Rectal smooth muscle tissue (tissue), 1 donor: Measurements from ENCODE around the gene RABGGTA.
A peak's percentile ranks its signal among the peaks of the same experiment; 100 is the strongest.

Experiments used
- H3K27ac ChIP-seq: one replicate; pipeline ENCODE4 v1.7.0; 2013; ENCODE audit warnings: low read depth, low read length, inconsistent platforms
- H3K27me3 ChIP-seq: one replicate; pipeline ENCODE4 v1.7.0; 2013; ENCODE audit warnings: low read length; ENCODE audit not compliant: control insufficient read depth, insufficient read depth
- H3K36me3 ChIP-seq: one replicate; pipeline ENCODE4 v1.7.0; 2013; ENCODE audit warnings: low read length; ENCODE audit not compliant: control insufficient read depth, insufficient read depth
- H3K4me1 ChIP-seq: one replicate; pipeline ENCODE4 v1.7.0; 2013; ENCODE audit warnings: low read length; ENCODE audit not compliant: control insufficient read depth, insufficient read depth
- H3K4me3 ChIP-seq: one replicate; pipeline ENCODE4 v1.7.0; 2013; ENCODE audit warnings: low read length
- H3K9ac ChIP-seq: one replicate; pipeline ENCODE4 v1.7.0; 2013; ENCODE audit warnings: low read length

The RABGGTA gene

DNA sequence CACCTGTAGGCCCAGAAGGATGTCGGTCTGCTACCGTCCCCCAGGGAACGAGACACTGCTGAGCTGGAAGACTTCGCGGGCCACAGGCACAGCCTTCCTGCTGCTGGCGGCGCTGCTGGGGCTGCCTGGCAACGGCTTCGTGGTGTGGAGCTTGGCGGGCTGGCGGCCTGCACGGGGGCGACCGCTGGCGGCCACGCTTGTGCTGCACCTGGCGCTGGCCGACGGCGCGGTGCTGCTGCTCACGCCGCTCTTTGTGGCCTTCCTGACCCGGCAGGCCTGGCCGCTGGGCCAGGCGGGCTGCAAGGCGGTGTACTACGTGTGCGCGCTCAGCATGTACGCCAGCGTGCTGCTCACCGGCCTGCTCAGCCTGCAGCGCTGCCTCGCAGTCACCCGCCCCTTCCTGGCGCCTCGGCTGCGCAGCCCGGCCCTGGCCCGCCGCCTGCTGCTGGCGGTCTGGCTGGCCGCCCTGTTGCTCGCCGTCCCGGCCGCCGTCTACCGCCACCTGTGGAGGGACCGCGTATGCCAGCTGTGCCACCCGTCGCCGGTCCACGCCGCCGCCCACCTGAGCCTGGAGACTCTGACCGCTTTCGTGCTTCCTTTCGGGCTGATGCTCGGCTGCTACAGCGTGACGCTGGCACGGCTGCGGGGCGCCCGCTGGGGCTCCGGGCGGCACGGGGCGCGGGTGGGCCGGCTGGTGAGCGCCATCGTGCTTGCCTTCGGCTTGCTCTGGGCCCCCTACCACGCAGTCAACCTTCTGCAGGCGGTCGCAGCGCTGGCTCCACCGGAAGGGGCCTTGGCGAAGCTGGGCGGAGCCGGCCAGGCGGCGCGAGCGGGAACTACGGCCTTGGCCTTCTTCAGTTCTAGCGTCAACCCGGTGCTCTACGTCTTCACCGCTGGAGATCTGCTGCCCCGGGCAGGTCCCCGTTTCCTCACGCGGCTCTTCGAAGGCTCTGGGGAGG is 39.5 kb upstream of the RABGGTA start, which contains the start of gene LTB4R:
TSS of gene LTB4R (plus strand) at position 857 of the 959 bp plus-strand sequence. CDS start 4,150 bp downstream, outside the sequence.
- peaks cover 9% of the 10 kb centered on the region for H3K36me3 ChIP-seq
- H3K27ac ChIP-seq: peak within 1 kb of the TSS; percentile 59
- peak within 1 kb of the TSS; percentile 67 for H3K4me3 ChIP-seq
- H3K4me1 ChIP-seq: peaks cover 8% of the 10 kb centered on the region
- peak within 1 kb of the TSS; percentile 53 for H3K9ac ChIP-seq
- no peaks in the 10 kb centered on the region for H3K27me3 ChIP-seq

DNA sequence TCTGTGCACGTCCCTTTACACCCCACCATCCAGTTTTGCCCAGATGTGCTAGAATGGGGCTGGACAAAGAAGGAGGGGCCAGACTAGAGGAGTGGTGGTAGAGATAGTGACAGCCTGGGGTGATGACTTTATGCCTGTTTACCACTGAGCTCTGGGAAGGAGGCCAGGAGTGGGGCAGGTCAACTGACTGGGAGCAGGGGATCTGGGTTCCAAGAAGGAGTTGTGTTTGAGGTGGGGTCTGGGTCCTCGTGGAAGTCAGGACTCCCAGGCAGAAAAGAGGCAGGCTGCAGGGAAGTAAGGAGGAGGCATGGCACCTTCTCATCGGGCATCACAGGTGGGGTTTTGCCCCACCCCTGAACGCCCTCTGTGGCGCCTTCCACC is 38.9 kb upstream of the RABGGTA start:
- H3K4me1 ChIP-seq: peaks cover 8% of the 10 kb centered on the region
- H3K27ac ChIP-seq: peak overlapping the region; percentile 59
- no peak overlapping the region for H3K9ac ChIP-seq
- peaks cover 16% of the 10 kb centered on the region for H3K36me3 ChIP-seq
- H3K27me3 ChIP-seq: no peaks in the 10 kb centered on the region
- peak overlapping the region; percentile 67 for H3K4me3 ChIP-seq

DNA sequence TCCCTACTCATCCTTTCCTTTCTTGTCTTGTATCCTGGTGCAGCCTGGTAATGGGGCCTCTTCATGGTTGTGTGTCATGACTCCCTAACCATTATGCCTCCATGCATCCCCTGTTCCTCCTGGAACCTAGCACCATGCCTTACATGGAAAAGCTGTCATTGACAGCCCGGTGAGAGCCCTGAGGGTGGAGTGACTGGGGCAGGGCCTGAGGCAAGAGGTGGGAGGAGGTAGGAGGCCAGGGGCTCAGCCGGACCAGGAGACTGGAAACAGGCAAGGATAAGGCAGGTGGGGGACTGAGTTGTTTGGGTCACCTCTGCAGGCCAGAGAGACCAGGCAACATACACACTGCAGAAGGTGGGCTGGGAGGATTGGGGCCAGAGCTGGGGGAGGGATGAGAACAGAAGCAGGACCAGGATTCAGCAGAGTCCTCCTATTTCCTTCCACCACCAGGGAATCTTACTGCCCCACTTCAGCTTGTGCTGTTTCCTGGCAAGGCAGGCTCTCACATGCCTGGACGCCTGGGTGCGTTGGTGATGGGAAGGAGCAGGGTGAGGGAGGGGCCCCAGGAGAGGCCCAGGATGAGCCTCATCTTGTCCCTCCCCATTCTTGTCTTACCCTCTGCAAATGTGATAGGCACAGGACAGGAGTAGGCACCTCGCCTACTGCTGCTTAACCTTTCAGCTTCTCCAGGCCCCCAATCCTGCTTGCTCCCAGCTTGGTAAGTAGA is 38.3 kb upstream of the RABGGTA start, which contains the start of gene LTB4R2:
TSS of gene LTB4R2 (plus strand) at position 603 of the 727 bp plus-strand sequence. CDS start 525 bp downstream, outside the sequence.
- H3K36me3 ChIP-seq: peaks cover 21% of the 10 kb centered on the region
- no peaks in the 10 kb centered on the region for H3K27me3 ChIP-seq
- H3K4me1 ChIP-seq: peaks cover 8% of the 10 kb centered on the region
- no peak within 1 kb of the TSS for H3K9ac ChIP-seq
- H3K27ac ChIP-seq: peak within 1 kb of the TSS; percentile 59
- H3K4me3 ChIP-seq: peak within 1 kb of the TSS; percentile 67

DNA sequence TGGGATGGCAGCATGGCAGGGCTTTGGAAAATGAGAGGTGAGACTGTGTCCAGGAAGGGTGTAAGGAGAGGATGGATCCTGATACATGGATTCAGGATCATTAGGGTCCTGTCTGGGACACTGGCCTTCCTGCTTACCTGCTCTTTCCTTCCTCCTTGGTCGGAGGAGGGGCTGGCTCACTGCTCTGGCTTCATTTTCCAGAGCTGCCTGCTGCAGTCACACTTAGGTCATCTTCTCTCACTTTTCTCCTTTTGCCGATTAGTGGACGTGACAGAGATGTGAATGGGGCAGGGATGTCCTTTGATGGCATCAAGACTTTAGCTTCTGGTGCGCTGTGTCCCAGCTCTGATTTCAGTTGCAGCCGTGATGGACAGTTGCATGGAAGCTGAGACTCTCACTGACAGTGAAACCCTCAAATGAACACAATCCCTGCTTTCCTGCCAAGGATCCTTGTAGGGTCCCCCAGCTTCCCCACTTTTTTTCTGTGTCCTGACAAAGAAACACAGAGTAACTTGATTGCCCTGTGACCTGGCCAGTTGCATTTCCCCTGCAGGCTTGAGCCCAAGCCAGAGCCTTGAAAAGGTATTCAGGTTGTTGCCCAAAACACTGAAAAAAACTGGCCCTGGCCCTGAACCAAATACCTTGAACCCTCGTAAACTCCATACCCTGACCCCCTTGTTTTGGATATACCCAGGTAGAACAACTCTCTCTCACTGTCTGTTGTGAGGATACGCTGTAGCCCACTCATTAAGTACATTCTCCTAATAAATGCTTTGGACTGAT is 37.1 kb upstream of the RABGGTA start:
- no peak overlapping the region for H3K27ac ChIP-seq
- no peaks in the 10 kb centered on the region for H3K27me3 ChIP-seq
- peaks cover 8% of the 10 kb centered on the region for H3K4me1 ChIP-seq
- H3K9ac ChIP-seq: no peak overlapping the region
- peaks cover 32% of the 10 kb centered on the region for H3K36me3 ChIP-seq
- H3K4me3 ChIP-seq: no peak overlapping the region

DNA sequence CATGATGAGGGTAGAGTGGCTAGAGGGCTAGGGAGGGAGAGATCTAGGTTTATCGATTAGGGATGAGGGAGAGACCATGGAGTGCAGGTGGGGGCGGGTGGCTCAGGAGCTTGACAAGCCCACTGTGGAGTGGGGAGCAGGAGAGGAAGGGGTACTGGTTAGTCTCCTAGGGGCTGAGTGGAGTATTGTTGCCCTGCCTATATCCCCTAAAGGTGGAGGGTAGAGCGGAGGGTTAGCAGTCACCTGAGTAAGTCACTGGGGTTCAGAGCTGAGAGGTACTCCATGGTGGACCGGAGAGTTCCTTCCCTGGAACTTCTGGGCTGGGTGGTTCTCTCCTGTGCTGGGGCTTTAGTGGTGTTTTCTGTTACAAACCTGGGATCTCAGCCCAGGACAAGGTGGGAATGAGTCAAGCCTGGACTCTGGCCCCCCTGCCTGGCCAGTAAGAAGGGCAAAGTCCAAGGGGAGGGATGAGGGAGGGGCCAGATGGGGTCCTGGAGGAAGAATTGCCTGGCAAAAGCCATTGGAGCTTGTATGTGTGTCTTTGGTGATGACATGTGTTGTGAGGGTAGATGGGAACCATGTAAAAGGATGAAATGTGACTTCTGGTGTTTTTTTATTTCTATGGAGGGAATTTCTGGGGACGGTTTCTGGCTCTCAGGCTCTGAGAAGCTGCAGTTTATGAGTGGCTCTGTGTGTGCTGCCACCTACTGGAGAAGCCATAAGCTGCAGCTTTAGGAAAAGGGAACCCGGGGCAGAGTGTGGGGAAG is 36.4 kb upstream of the RABGGTA start, which contains the start of gene CIDEB:
TSS of gene CIDEB (minus strand) at position 403 of the 767 bp plus-strand sequence. CDS start at position 284, 119 bp downstream.
- Histone ChIP-seq H3K27me3 (no peaks in the 10 kb centered on the region), H3K4me1 (peaks cover 8% of the 10 kb centered on the region), H3K9ac (no peak within 1 kb of the TSS), H3K27ac (no peak within 1 kb of the TSS), H3K36me3 (peaks cover 37% of the 10 kb centered on the region), H3K4me3 (no peak within 1 kb of the TSS)

DNA sequence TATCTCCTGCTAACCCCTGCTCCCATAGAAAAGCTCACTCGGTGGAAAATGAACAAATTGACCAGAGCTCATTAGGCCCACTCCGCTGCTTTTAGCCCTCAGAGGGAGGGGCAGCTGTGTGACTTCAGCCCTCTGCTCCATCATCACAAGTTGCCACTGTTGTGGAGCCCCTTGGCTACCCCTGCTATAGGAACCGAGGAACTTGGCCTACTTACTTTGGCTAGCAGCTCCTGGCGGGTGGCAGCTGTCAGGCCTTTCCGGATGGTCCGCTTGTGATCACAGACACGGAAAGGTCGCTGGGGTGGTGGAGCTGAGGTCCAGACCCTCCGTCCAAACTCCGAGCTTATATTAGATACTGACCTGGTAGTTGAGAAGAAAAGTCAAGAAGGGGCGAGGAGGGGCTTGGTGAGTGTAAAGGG is 35.8 kb upstream of the RABGGTA start:
- Histone ChIP-seq H3K27me3 (no peaks in the 10 kb centered on the region), H3K27ac (no peak overlapping the region), H3K36me3 (peaks cover 43% of the 10 kb centered on the region), H3K9ac (no peak overlapping the region), H3K4me1 (peaks cover 8% of the 10 kb centered on the region), H3K4me3 (no peak overlapping the region)

DNA sequence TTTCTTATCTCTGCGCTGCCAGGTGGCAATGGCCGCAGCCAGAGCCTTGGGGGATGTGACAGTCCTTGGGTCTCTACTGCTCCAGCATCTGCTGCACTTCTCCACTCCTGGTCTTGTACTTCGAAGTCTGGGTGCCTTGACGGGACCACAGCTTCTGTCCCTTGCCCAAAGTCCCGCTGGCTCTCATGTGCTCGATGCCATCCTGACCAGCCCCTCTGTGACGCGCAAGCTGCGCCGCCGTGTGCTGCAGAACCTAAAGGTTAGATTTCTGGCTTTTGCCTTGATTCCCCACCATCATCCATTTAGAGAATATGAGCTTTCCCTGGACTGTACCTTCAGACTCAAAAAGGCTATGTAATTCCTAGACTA is 32.6 kb upstream of the RABGGTA start:
- Histone ChIP-seq H3K27ac (no peak overlapping the region), H3K27me3 (no peaks in the 10 kb centered on the region), H3K4me1 (peaks cover 10% of the 10 kb centered on the region), H3K9ac (no peak overlapping the region), H3K36me3 (peaks cover 47% of the 10 kb centered on the region), H3K4me3 (no peak overlapping the region)

DNA sequence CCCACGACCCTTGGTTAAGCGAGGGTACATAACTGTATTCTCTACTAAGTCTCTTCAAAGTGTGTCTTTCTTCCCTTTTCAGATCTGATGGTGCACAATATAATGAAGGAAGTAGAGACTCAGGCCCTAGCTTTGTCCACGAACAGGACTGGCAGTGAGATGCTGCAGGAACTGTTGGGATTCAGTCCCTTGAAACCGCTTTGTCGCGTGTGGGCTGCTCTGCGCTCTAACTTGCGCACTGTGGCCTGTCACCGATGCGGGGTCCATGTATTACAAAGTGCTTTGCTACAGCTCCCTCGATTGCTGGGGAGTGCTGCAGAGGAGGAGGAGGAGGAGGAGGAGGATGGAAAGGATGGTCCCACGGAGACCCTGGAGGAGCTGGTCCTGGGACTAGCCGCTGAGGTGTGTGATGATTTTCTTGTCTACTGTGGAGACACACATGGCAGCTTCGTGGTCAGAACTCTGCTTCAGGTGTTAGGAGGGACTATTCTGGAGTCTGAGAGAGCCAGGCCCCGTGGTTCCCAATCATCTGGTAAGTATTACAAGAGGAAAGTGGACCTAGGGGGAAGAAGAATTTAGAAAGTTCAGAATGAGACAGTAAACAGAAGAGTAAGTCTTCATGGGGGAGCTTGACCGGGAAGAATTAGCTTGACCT is 29.1 kb upstream of the RABGGTA start:
- peaks cover 45% of the 10 kb centered on the region for H3K36me3 ChIP-seq

DNA sequence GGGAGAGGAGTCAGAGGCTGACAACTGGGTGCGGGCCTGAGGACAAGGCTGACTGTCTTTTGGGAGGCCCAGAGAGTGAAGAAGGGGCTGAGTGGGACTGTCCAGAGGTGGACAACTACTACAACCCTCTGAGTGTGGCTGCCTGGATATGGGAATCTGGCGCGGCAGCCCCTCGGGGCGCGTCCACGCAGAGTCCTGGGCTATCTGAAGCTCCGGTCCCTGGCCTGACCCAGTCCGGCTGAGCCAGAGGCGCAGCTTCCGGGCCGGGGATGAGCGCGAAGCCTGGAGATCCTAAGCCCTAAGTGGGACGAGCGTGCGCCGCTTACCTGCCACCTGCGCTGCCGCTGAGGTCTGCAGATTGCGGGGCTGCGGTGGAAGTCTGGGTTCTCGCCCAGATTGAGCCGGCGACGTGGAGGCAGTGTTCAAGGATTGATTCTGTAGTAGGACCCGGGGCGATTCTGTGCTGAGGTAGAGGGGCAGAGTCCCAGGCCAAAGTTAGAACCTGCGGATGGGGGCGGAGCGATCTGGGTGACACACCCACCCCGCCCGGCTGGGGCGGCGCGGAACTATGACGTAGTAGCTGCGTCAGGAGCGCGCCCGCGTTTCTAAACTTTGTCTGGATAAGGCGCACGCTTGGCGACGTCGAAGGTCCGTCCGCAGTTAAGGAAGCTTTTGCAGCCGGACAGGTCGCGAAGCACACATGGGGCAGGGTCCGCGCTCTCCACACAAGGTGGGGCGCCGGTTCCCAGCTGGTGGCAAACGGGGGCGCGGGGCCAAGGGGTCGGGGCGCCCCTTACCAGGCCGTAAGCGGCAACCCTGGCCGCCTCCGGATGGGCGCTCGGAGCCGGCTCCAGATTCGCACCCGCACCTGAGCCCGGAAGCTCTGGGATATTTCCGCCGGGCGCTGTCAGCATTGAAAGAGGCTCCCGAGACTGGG is 28.1 kb upstream of the RABGGTA start, which contains the start of the genes DHRS1 and NOP9:
TSS of gene DHRS1 (minus strand) at position 526 of the 937 bp plus-strand sequence. CDS start 674 bp downstream, outside the sequence.
TSS of gene NOP9 (plus strand) at position 596 of the 937 bp plus-strand sequence. CDS start at position 701, 105 bp downstream.
- peak within 1 kb of the TSS; percentile 93 for H3K9ac ChIP-seq
- H3K36me3 ChIP-seq: peaks cover 37% of the 10 kb centered on the region
- H3K27ac ChIP-seq: peak within 1 kb of the TSS; percentile 85
- H3K4me1 ChIP-seq: peaks cover 13% of the 10 kb centered on the region
- peak within 1 kb of the TSS; percentile 98 for H3K4me3 ChIP-seq
- no peaks in the 10 kb centered on the region for H3K27me3 ChIP-seq

More for the DNA sequence above, 29.1 kb upstream of the RABGGTA start:
- peaks cover 13% of the 10 kb centered on the region for H3K4me1 ChIP-seq
- H3K4me3 ChIP-seq: peak overlapping the region; percentile 98
- peak overlapping the region; percentile 45 for H3K9ac ChIP-seq
- H3K27ac ChIP-seq: peak overlapping the region; percentile 85
- no peaks in the 10 kb centered on the region for H3K27me3 ChIP-seq

DNA sequence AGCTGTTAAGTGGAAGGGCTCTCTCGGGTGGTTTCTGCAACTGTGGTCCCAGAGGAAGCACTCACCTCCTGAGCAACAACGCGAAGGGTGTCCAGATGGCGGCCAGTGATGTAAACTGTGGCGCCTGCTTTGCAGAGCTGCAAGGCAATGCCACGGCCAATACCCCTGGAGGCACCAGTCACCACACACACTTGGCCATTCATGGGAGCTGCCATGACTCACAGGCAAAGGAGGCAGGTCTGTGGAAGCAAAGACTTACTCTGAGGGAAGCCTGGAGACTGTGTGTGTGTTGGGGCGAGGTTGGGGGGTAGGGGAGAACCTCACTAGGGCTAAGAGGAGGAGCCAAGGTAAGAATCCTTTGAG is 27.5 kb upstream of the RABGGTA start:
- peak overlapping the region; percentile 85 for H3K27ac ChIP-seq
- H3K4me3 ChIP-seq: peak overlapping the region; percentile 98
- peaks cover 31% of the 10 kb centered on the region for H3K36me3 ChIP-seq
- H3K27me3 ChIP-seq: no peaks in the 10 kb centered on the region
- H3K9ac ChIP-seq: peak overlapping the region; percentile 93
- peaks cover 13% of the 10 kb centered on the region for H3K4me1 ChIP-seq
